ENCODE measurements around the gene CLBA1.

DNA sequence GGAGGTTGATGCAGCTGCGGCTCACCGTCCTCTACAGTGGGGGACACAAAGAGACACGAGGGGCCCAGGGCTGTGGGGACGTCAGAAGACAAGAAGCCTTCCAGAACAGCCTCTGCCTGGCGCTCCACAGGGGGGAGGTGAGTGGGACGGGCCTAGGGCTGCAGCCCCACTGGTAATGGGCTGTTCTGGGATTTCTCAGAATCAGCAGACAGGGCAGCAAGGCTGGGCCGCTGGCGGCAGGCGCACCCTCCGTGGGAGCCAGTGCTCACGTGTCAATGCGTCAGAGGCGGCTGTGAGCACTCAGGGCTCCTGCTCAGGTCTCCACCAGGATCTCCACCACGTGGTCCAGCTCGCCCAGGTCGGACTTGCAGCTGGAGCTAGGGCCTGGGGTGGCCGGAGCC is 25.3 kb downstream of the CLBA1 start:
- TF ChIP-seq POLR2AphosphoS5 (IDR thresholded peaks at IDR 0.05; ENCODE audit: low read depth, low read length) (no peak), POLR2A (IDR thresholded peaks at IDR 0.05; ENCODE audit: low read depth, low read length) (no peak)
